ENCODE measurements around the gene SLC16A10. TPM values are rescaled to one million over a fixed set of nuclear protein-coding genes. Genes with fewer than 3 reads are reported as not detected.

SLC16A10 gene
- total RNA-seq, 2 donors from 2014 or later: 10.3 to 18.5 TPM

- Histone ChIP-seq H3K27ac (peak overlapping the region in 1 of 2 donors; percentile 49), H3K4me1 (peaks cover 0 to 9% of the 10 kb centered on the region in 2 donors), H3K9me3 (no peaks in the 10 kb centered on the region), H3K4me3 (no peak overlapping the region), H3K36me3 (no peaks in the 10 kb centered on the region), H3K27me3 (no peaks in the 10 kb centered on the region)
- DNase-seq (ENCODE audit: low spot score): no peak
- no peak for TF ChIP-seq CTCF (IDR thresholded peaks at IDR 0.05)
Observed at GRCh38 chr6:111220383-111221031, 133.2 kb downstream of the SLC16A10 start.

GRCh38 chr6:111221804-111222203, 134.5 kb downstream of the SLC16A10 start:
- Histone ChIP-seq H3K4me1 (peaks cover 0 to 9% of the 10 kb centered on the region in 2 donors), H3K36me3 (no peaks in the 10 kb centered on the region), H3K4me3 (no peak overlapping the region), H3K9me3 (no peaks in the 10 kb centered on the region), H3K27me3 (no peaks in the 10 kb centered on the region), H3K27ac (peak overlapping the region in 1 of 2 donors; percentile 49)
- DNase-seq (ENCODE audit: low spot score): no peak
- no peak for TF ChIP-seq CTCF (IDR thresholded peaks at IDR 0.05)

- DNase-seq (ENCODE audit: low spot score): no peak
- Histone ChIP-seq H3K27ac (no peak overlapping the region), H3K4me1 (peaks cover 0 to 9% of the 10 kb centered on the region in 2 donors), H3K27me3 (no peaks in the 10 kb centered on the region), H3K4me3 (no peak overlapping the region), H3K9me3 (no peaks in the 10 kb centered on the region), H3K36me3 (no peaks in the 10 kb centered on the region)
- TF ChIP-seq CTCF (IDR thresholded peaks at IDR 0.05): no peak
Observed at GRCh38 chr6:111222341-111222740, 135.0 kb downstream of the SLC16A10 start.

- Histone ChIP-seq H3K36me3 (no peaks in the 10 kb centered on the region), H3K27ac (peak overlapping the region; percentile 20 to 77), H3K9me3 (no peaks in the 10 kb centered on the region), H3K4me1 (peaks cover 0 to 8% of the 10 kb centered on the region in 2 donors), H3K4me3 (no peak overlapping the region), H3K27me3 (no peaks in the 10 kb centered on the region)
- no peak for DNase-seq (ENCODE audit: low spot score)
- no peak for TF ChIP-seq CTCF (IDR thresholded peaks at IDR 0.05)
Observed at GRCh38 chr6:111228094-111228493, 140.8 kb downstream of the SLC16A10 start.

GRCh38 chr6:111230351-111231089, 143.2 kb downstream of the SLC16A10 start:
- Histone ChIP-seq H3K4me3 (no peak overlapping the region), H3K36me3 (no peaks in the 10 kb centered on the region), H3K27ac (peak overlapping the region; percentile 16 to 77), H3K9me3 (no peaks in the 10 kb centered on the region), H3K27me3 (no peaks in the 10 kb centered on the region), H3K4me1 (peaks cover 0 to 8% of the 10 kb centered on the region in 2 donors)
- DNase-seq (ENCODE audit: low spot score): no peak
- no peak for TF ChIP-seq CTCF (IDR thresholded peaks at IDR 0.05)
